Stimulated activated effector memory CD8-positive, alpha-beta T cell treated with anti-CD3 and anti-CD28 coated beads, Interleukin-12 subunit alpha, Interleukin-12 subunit beta, amount 100 ng/mL, for 72 hours (primary cell): ENCODE results near the gene UQCC2.
A peak's percentile ranks its signal among the peaks of the same experiment; 100 is the strongest.

Experiments
- ATAC-seq: fragments of 150-1000 bp; cut with Tn5 transposase; 2 replicates; pipeline ENCODE4 v1.10.0; 2021
- DNase-seq, 2 donors: peaks; one replicate each; pipeline ENCODE4 v3.0.0; 2021 to 2022; ENCODE audit warnings: low spot score in 2 of 2
- H3K27ac Mint-ChIP-seq: one replicate; pipeline ENCODE4 v1.8.0; 2022; ENCODE audit warnings: mild to moderate bottlenecking, mixed read lengths
- H3K36me3 Mint-ChIP-seq: one replicate; pipeline ENCODE4 v1.8.0; 2022; ENCODE audit warnings: mild to moderate bottlenecking, mixed read lengths
- H3K4me1 Mint-ChIP-seq: one replicate; pipeline ENCODE4 v1.8.0; 2022; ENCODE audit warnings: mixed read lengths
- H3K4me3 Mint-ChIP-seq: one replicate; pipeline ENCODE4 v1.8.0; 2022; ENCODE audit warnings: mild to moderate bottlenecking, mixed read lengths
- H3K9me3 Mint-ChIP-seq: one replicate; pipeline ENCODE4 v1.8.0; 2022; ENCODE audit warnings: mixed read lengths

UQCC2 gene

DNA sequence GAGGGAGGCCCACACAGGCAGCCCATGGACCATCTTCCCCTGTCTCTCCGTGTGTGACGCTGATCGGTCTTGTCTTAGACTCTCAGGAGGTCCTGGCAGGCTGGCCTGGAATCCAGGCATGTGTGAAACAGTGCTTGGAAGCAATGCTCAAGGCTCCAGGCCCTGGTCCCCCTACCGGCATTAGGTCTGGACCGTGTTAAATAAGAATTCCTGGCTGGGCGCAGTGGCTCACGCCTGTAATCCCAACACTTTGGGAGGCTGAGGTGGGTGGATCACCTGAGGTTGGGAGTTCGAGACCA, 22.2 kb upstream of the UQCC2 start:
- DNase-seq: no peak
- Mint-ChIP-seq H3K9me3 (no peaks in the 10 kb centered on the region), H3K27ac (no peak overlapping the region), H3K4me1 (no peaks in the 10 kb centered on the region), H3K36me3 (no peaks in the 10 kb centered on the region), H3K4me3 (no peak overlapping the region)
- no peak for ATAC-seq

DNA sequence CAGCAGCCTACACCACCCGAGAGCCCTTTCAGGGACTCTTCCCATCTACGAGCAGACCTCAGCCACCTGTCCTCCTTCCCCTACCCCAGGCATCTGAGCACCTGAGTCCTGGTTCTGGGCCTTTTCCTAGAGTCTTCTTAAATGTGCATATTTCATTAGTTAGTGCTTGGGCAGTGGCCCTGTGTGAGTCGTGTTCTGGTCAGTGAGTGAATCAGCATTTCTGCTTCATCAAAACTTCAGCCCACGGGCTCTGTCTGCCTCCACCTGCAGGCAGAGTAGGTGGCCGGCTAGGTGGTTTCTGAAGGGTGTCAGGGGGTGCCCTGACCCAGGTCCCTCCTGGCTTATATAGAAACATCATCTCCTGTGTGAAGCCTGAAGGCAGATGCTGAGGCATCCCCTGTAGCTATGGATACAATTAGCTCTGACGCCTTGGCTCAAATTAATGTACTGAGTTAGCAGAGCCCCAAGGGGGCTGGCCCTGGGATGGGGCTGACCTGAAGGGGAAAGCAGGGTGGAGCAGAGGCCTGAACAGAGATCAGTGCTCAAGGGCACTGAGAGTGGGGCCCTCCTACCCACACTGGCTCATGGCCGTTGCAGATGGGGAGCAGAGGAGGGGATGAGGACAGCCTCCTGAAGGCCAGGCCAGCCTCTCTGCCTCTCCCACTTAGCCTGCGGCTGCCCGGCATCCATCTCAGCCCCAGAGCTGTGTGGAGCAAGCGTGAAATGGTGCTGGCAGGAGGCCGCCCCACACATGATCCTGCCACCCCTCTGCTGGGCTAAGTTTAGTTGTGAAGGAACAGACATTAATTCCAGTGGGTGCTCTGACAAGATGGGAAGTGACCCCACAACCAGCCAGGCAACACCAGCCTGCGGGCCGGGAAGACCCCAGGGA, 21.6 kb upstream of the UQCC2 start:
- Mint-ChIP-seq H3K4me1 (no peaks in the 10 kb centered on the region), H3K27ac (peak overlapping the region; percentile 33), H3K36me3 (no peaks in the 10 kb centered on the region), H3K4me3 (no peak overlapping the region), H3K9me3 (no peaks in the 10 kb centered on the region)
- no peak for ATAC-seq
- no peak for DNase-seq

DNA sequence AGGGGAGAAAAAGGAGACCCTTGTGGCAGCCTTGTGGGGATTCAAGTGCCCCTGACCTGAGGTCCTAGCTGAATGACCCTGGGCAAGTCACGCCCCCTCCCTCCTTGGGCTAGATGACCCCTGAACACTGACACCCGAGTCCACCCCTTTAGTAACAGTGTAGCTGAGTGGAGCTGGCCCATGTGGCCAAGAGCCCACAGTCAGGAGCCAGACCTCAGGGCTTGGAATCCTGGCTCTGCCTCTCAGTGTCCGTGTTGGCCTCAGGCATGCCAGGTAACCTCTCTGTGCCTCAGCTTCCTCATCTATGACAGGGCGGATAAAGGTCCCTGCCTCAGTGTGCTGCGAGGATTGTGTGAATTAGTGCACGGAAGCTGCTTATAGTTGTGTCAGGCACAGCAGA, 20.9 kb upstream of the UQCC2 start:
- ATAC-seq: no peak
- no peak for DNase-seq
- no peak overlapping the region for H3K4me3 Mint-ChIP-seq
- H3K27ac Mint-ChIP-seq: no peak overlapping the region
- H3K36me3 Mint-ChIP-seq: no peaks in the 10 kb centered on the region
- H3K9me3 Mint-ChIP-seq: no peaks in the 10 kb centered on the region
- H3K4me1 Mint-ChIP-seq: no peaks in the 10 kb centered on the region

DNA sequence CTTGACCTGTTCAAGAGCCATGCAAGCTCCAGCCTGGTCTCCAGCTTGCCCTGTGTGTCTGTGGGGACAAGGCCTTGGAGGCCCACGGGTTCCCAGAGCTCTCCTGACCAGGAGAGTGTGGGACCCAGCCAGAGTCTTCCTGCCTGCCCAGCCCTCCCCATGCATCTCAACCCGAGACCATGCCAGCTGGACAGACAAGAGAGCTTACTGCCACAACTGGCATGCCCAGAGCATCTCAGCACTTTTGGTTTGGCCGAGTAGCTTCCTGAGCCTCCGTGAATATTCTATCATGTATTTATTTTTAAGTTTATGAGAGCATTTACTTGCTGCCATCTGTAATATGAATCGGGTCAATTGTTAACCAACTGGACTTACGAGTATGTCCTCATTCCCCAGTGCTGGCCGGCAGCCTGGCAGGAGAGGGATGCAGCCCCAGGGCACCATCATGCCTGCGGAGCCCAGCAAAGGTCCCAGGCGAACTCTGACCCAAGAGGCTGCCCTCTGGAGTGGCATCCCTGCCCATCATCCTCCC, 20.3 kb upstream of the UQCC2 start:
- Mint-ChIP-seq H3K36me3 (no peaks in the 10 kb centered on the region), H3K9me3 (no peaks in the 10 kb centered on the region), H3K4me1 (no peaks in the 10 kb centered on the region), H3K4me3 (no peak overlapping the region), H3K27ac (peak overlapping the region; percentile 26)
- ATAC-seq: no peak
- DNase-seq: no peak

DNA sequence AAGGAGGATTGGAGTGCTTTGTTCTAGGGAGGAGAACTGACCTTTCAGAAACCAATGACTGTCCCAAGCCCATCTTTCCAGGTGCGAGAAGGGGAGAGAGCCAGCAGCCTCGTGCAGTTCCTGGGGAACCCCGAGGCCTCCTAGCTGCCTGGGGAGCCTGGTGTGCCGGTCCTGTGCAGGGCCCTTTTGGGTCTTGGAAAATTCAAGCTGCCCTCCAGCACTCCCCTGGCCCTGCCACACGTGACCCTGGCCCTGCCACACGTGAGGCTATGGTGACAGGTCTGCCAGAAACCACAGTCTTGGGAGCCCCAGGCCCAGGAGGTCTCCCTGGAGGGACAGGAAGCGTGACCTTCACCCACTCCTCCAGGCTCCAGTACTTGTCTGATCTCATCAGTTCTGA, 19.5 kb upstream of the UQCC2 start:
- H3K9me3 Mint-ChIP-seq: no peaks in the 10 kb centered on the region
- no peaks in the 10 kb centered on the region for H3K4me1 Mint-ChIP-seq
- no peak overlapping the region for H3K4me3 Mint-ChIP-seq
- no peak for ATAC-seq
- H3K36me3 Mint-ChIP-seq: no peaks in the 10 kb centered on the region
- DNase-seq: no peak
- peak overlapping the region; percentile 26 for H3K27ac Mint-ChIP-seq

DNA sequence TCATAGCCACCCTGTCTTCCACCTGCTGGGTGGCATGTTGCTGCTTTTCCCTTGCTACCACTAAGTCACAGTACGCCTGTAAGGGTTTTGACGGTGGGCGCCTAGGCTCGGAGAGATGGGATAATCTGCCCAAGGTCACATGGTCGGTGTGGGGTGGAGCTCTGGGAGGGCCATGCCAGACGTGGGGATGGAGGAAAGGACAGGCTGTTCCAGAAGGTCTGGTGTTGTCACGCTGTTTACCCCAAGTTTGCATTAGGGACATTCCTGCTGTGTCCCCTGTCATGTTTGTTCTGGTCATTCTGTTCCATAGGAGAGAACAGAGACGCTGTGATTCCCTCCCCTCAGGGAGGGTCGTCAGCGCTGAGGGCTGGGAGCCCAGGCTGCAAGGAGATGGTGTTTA, 19.1 kb upstream of the UQCC2 start:
- Mint-ChIP-seq H3K4me3 (no peak overlapping the region), H3K36me3 (no peaks in the 10 kb centered on the region), H3K4me1 (no peaks in the 10 kb centered on the region), H3K9me3 (no peaks in the 10 kb centered on the region), H3K27ac (peak overlapping the region; percentile 52)
- no peak for ATAC-seq
- no peak for DNase-seq

DNA sequence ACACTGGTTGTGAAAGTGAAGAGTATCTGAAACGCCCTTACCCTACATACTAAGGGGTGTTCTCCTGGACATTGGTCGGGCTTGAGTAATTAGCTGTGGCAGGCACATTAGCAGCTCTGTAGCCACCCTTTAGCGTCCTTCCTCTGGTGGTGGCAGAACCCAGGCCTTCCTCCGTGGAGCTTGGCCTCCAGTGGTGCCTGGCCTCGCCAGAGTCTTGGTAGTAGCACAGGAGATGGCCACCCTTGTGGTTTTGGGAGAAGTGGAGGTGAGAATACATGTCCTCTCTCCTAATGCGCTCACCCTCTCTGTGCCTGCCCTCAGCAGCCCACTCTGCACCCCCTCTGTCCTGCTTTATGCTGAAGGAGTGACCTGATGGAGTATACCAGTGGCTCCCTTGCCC, 17.6 kb upstream of the UQCC2 start:
- Mint-ChIP-seq H3K36me3 (no peaks in the 10 kb centered on the region), H3K9me3 (no peaks in the 10 kb centered on the region), H3K4me1 (no peaks in the 10 kb centered on the region), H3K27ac (no peak overlapping the region), H3K4me3 (no peak overlapping the region)
- DNase-seq: no peak
- no peak for ATAC-seq

DNA sequence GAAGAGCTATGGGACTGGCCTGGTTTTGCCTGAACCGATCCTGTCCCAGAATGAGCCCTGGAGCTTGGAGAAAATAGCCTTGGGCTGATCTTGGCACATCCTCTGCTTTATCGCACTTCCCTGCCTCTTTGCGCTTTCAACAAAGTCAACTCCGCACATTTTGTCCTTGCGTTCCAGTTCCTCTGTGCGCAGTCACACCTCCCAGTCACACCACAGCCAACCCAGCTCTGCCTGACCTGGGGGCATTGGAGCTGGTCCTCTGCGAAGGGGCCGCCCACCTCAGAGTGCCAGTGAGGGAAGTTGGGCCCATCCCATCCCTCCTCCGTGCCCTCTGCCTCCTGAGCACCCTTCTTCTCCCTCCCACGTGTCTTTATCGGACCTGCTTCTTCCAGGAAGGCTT, 16.9 kb upstream of the UQCC2 start:
- no peak overlapping the region for H3K27ac Mint-ChIP-seq
- DNase-seq: no peak
- H3K4me1 Mint-ChIP-seq: no peaks in the 10 kb centered on the region
- ATAC-seq: no peak
- H3K4me3 Mint-ChIP-seq: no peak overlapping the region
- H3K36me3 Mint-ChIP-seq: no peaks in the 10 kb centered on the region
- H3K9me3 Mint-ChIP-seq: no peaks in the 10 kb centered on the region

DNA sequence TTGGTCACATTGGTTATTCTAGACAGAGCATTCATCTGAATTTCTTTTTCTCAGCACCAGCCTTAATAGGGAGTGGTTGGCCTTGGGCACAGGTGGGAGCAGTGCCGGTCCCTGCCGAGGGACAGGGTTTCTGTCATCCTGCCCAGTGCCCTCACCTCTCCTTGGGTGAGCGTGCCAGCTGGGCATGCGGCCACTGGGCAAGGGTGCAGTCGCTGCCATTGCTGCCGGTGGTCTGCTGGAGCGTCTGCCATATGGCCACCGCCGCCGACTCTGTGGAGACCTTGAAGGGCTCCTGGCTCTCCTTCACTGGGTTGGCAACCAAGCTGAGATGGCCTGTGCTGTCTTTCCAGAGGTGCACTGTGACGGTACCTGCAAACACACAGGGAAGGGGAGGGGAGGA, 16.4 kb upstream of the UQCC2 start:
- DNase-seq (no peak), ATAC-seq (no peak)
- H3K36me3 Mint-ChIP-seq: no peaks in the 10 kb centered on the region
- H3K4me3 Mint-ChIP-seq: no peak overlapping the region
- H3K27ac Mint-ChIP-seq: no peak overlapping the region
- H3K4me1 Mint-ChIP-seq: no peaks in the 10 kb centered on the region
- H3K9me3 Mint-ChIP-seq: no peaks in the 10 kb centered on the region

DNA sequence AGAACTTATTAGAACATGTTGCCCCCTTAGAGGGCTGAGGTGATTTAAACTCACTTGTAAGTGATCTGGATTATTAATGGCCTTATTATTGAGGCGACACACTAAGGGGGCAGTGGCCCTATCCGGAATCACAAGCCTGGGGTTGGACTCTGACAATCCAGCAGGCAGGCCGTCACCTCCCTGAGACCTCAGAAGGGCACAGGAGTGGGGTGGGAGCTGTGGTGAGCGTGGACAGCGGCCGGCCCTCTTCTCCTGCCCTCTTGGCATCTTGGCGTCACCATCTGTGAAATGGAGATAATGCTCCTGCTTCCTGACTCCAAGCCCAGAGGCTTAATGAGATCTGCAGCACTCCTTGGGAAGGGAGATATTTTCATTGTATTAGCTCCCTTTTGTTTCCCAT, 15.6 kb upstream of the UQCC2 start:
- H3K9me3 Mint-ChIP-seq: no peaks in the 10 kb centered on the region
- no peaks in the 10 kb centered on the region for H3K4me1 Mint-ChIP-seq
- DNase-seq (no peak), ATAC-seq (no peak)
- H3K36me3 Mint-ChIP-seq: no peaks in the 10 kb centered on the region
- H3K27ac Mint-ChIP-seq: no peak overlapping the region
- no peak overlapping the region for H3K4me3 Mint-ChIP-seq

DNA sequence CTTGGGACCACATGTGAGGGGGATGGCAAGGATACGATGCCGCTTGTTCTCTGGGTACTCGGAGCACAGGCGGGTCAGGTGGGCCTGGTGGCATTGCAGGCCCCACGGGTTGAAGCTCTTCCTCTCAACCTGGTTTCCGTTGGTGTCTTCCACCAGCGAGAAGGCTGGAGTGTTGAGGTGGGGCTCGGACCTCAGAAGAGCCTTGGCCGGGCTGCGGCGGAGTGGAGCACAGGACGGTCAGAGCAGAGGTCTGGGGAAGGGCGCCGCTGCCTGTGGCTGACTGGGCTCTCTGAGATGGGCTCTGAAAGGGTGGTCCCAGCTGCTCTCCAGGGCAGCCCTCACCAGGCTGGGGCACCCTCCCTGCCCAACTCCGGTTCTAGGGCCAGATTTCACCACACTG, 15.2 kb upstream of the UQCC2 start:
- no peak for ATAC-seq
- no peaks in the 10 kb centered on the region for H3K36me3 Mint-ChIP-seq
- no peak overlapping the region for H3K27ac Mint-ChIP-seq
- H3K4me1 Mint-ChIP-seq: no peaks in the 10 kb centered on the region
- no peaks in the 10 kb centered on the region for H3K9me3 Mint-ChIP-seq
- DNase-seq: no peak
- H3K4me3 Mint-ChIP-seq: no peak overlapping the region

DNA sequence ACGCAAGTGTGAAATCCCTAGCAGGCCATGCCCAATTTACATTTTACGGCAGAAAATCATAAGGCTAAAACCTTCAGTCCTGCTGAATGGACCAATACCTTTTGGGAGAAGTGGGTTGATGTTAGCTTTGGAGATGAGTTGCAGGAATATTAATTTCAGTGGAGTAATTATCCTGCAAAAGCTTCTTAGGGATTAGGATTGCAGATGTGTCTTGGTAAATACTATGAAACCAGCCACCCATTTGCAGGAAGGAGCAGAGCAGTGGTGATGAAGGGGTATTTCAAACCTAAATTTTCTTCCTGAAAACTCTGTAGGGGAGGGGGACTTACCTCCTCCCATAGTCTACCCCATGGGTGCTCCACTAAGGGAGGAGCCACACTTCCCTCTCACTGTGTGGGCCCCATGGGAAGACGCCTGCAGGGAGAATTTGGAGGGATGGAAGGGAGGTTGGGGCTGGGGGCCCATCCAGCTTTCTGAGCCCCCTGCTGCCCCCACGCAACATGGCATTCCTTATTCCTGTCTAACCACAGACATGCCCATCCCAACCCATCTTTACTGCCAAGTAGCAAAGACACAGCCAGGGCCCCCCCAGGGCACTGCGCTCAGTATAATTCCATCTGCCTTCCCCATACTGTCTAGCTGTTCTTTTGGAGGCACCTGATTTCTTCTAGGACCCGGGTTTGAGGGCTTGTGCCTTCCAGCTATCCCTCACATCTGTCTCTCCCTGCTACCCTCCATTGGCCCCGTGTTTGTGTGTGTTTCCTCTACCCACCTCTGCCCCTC, 14.6 kb upstream of the UQCC2 start:
- ATAC-seq (no peak), DNase-seq (no peak)
- H3K36me3 Mint-ChIP-seq: no peaks in the 10 kb centered on the region
- no peaks in the 10 kb centered on the region for H3K4me1 Mint-ChIP-seq
- H3K9me3 Mint-ChIP-seq: no peaks in the 10 kb centered on the region
- no peak overlapping the region for H3K27ac Mint-ChIP-seq
- no peak overlapping the region for H3K4me3 Mint-ChIP-seq

DNA sequence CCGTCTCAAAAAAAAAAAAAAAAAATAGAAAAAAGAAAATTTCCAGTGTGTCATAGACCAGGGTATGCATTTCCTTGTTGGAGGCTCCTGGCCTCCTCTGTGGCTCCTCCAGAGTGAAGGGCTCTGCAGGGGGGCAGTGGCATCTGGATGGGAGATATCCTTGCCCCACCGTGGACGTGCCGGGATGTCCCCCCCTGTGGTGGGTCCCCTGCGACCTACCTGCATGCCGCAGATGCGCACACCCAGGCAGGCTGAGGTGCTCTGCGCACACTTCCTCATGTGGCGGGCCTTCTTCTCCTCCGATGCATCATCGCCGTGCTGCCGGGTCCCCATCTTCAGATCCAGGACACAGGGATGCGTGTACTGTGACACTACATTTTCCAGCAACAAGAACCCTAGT, 13.7 kb upstream of the UQCC2 start:
- no peak overlapping the region for H3K27ac Mint-ChIP-seq
- DNase-seq (no peak), ATAC-seq (no peak)
- no peaks in the 10 kb centered on the region for H3K36me3 Mint-ChIP-seq
- no peaks in the 10 kb centered on the region for H3K4me1 Mint-ChIP-seq
- H3K4me3 Mint-ChIP-seq: no peak overlapping the region
- no peaks in the 10 kb centered on the region for H3K9me3 Mint-ChIP-seq

DNA sequence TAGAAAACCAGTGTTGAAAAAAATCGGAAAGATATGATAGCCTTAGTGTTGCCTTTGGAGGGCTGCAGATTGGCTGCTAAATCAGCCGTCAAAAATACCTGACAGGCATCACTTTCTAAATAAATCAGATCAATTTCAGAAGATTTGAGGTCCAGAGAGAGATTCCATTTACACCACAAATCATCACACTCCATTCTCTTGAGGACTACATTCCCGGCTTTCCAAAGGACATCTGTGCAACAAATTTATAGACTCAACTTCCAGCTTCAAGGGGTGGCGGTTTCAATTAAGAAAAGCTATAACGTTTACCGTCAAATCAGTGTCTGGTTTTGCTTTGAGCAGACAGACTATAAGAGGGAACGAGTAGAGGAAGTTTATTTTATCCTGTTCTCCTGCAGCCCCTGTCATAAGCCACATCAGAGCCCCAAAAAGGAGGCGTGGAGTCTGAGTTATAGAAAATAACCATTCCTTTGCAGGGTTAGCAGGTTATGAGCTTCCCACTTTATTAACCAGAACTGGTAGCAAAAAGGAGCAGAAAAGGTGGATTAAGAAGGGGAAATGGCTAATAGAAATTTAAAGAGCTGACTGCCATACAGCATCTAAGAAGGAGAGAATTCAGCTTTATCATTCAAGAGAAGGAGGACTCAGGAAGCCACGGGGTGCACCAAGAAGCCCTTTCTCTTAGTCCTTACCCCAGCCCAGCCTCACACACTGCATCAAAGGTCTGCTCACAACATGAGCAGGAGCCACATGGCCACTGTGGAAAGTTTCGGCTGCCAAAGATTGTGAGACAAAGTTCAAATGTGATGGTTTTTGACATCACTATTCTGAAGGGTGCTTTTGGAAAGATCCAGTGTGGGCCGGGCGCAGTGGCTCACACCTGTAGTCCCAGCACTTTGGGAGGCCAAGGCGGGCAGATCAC, 12.9 kb upstream of the UQCC2 start:
- H3K9me3 Mint-ChIP-seq: no peaks in the 10 kb centered on the region
- ATAC-seq (no peak), DNase-seq (no peak)
- H3K4me1 Mint-ChIP-seq: no peaks in the 10 kb centered on the region
- no peak overlapping the region for H3K27ac Mint-ChIP-seq
- H3K4me3 Mint-ChIP-seq: no peak overlapping the region
- H3K36me3 Mint-ChIP-seq: no peaks in the 10 kb centered on the region

DNA sequence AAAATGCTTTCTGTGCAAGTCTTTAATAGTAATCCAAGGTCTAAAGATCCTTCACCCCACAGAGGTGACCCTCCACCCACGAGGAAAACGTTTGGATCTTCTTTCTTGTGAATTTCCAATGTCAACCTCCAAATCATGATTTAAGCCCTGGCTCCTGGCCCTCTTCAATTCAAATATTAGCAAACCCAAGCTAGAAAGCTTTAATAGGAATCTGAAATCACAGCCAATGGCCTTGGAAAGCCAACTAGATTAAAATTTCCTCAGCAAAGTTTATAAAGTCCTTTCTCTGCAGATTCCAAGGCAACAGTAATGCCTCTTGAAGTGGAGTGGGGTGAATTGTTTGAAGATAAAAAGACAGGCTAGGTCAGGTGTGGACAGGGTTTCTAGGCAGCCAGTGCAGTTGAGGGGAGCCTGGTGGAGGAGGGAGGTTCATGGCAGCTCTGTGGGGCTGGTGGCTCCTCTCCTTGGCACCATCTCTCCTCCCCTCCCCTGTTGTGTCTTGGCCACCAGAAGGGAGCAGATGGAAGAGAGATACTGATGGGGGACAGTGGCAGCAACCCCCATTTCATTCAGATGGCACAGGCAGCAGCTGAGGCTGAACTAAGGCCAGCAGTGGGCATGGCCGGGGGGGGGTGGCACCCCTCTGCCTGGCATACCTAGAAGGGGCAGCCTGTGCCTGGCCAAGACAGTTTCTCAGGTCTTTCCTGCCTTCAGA, 12.0 kb upstream of the UQCC2 start:
- H3K27ac Mint-ChIP-seq: no peak overlapping the region

More for the DNA sequence above, 12.0 kb upstream of the UQCC2 start:
- no peak for ATAC-seq
- Mint-ChIP-seq H3K4me1 (no peaks in the 10 kb centered on the region), H3K36me3 (no peaks in the 10 kb centered on the region), H3K4me3 (no peak overlapping the region), H3K9me3 (no peaks in the 10 kb centered on the region)
- DNase-seq: no peak
